Natural killer cell (primary cell): ENCODE results near the gene OR4D1. TPM values are rescaled to one million over a fixed set of nuclear protein-coding genes. Genes with fewer than 3 reads are reported as not detected.

Experiments
- ATAC-seq, 3 donors: fragments of 150-1000 bp in 2 of 3; fragments of 200-7000 bp in 1 of 3; cut with Tn5 transposase; 1 replicate in 1 of 3; 2 replicates in 2 of 3; pipeline ENCODE4 v1.10.0; 2021; ENCODE audit warnings: mild to moderate bottlenecking in 2 of 3, moderate library complexity in 2 of 3
- DNase-seq, 2 donors: peaks; one replicate each; pipeline versions ENCODE4 v3.0.0 to v3.0.0-alpha.2; 2013 to 2021; ENCODE audit warnings: mixed read lengths in 1 of 2
- H3K27ac ChIP-seq: one replicate; pipeline ENCODE4 v1.5.1; 2013; ENCODE audit warnings: mild to moderate bottlenecking, low read length
- H3K27me3 ChIP-seq: one replicate; pipeline ENCODE4 v1.6.1; 2013; ENCODE audit warnings: low read length; ENCODE audit not compliant: control insufficient read depth, insufficient read depth
- H3K36me3 ChIP-seq: one replicate; pipeline ENCODE4 v1.6.1; 2013; ENCODE audit warnings: low read length; ENCODE audit not compliant: control insufficient read depth, insufficient read depth
- H3K4me1 ChIP-seq: one replicate; pipeline ENCODE4 v1.6.1; 2013; ENCODE audit warnings: low read length; ENCODE audit not compliant: control insufficient read depth, insufficient read depth
- H3K4me3 ChIP-seq: one replicate; pipeline ENCODE4 v1.5.1; 2013; ENCODE audit warnings: low read length
- H3K9me3 ChIP-seq: one replicate; pipeline ENCODE4 v1.6.1; 2013; ENCODE audit warnings: low read length; ENCODE audit not compliant: control insufficient read depth, insufficient read depth
- H3K27ac Mint-ChIP-seq, 2 donors: one replicate each; pipeline ENCODE4 v1.8.0; 2022; ENCODE audit warnings: mild to moderate bottlenecking in 2 of 2, mixed read lengths in 2 of 2, moderate library complexity in 1 of 2
- H3K27me3 Mint-ChIP-seq, 2 donors: one replicate each; pipeline ENCODE4 v1.8.0; 2022; ENCODE audit warnings: low read depth in 2 of 2, mixed read lengths in 2 of 2
- H3K36me3 Mint-ChIP-seq: one replicate; pipeline ENCODE4 v1.8.0; 2022; ENCODE audit warnings: mixed read lengths
- H3K4me1 Mint-ChIP-seq, 2 donors: one replicate each; pipeline ENCODE4 v1.8.0; 2022; ENCODE audit warnings: mixed read lengths in 2 of 2
- H3K4me3 Mint-ChIP-seq: one replicate; pipeline ENCODE4 v1.8.0; 2022; ENCODE audit warnings: mild to moderate bottlenecking, moderate library complexity, mixed read lengths
- H3K9me3 Mint-ChIP-seq, 2 donors: one replicate each; pipeline ENCODE4 v1.8.0; 2022; ENCODE audit warnings: mixed read lengths in 2 of 2
- WGBS: methylation state at CpG from one replicate; pipeline ENCODE4 v1.1.7; 2013; ENCODE audit warnings: missing lambda C conversion rate; ENCODE audit not compliant: insufficient coverage; 5-methylcytosine and 5-hydroxymethylcytosine counted together
- intact Hi-C: fragments of 100-400 bp; cut with micrococcal nuclease; formaldehyde crosslinking; loops from one replicate; pipeline ENCODE4 v1.14.2; 2022
- total RNA-seq, 4 donors: library from RNA; stranded (reverse); fragments of 120-200 nt in 1 of 4; gene quantifications; one replicate each; pipeline versions ENCODE4 v1.2.3 to v1.2.4, GENCODE V29; 2013 to 2022
- TF ChIP-seq, protein P1 (sequence below): fragments of 200-600 bp; IDR thresholded peaks from one replicate; pipeline ENCODE4 v1.8.0; 2022; ENCODE audit warnings: antibody characterized with exemption

The OR4D1 gene
- total RNA-seq, 3 donors from 2014 or later (not counting 1 experiment from before 2014, with no cell fraction given): 1.0 to 1.6 (median 1.2) TPM

DNA sequence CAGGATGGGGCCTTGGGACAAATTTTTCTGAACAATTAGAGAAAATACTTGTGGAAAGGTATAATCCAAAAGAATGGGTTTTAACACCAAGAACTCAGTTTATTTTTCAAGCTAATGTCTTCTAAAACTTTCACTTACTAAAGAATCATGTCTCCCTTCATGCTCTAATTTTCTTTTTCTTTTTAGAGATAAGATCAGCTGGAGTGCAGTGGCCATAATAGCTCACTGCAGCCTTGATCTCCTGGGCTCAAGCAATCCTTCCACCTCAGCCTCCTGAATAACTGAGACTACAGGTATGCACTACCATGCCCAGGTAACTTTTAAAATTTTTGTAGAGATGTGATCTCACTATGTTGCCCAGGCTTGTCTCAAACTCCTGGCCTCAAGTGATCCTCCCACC, 5.5 kb downstream of the OR4D1 start:
- H3K36me3 Mint-ChIP-seq: no peaks in the 10 kb centered on the region
- H3K27me3 ChIP-seq: no peaks in the 10 kb centered on the region
- DNase-seq (peak in 1 of 2 donors; percentile 24), ATAC-seq (no peak)
- peaks cover 59 to 62% of the 10 kb centered on the region in 2 donors for H3K4me1 Mint-ChIP-seq
- no peaks in the 10 kb centered on the region for H3K9me3 ChIP-seq
- H3K27ac ChIP-seq: peak overlapping the region; percentile 87
- H3K27ac Mint-ChIP-seq: peak overlapping the region; percentile 86 to 93
- H3K4me3 Mint-ChIP-seq: peak overlapping the region; percentile 78
- no peaks in the 10 kb centered on the region for H3K36me3 ChIP-seq
- TF ChIP-seq, protein P1, sequence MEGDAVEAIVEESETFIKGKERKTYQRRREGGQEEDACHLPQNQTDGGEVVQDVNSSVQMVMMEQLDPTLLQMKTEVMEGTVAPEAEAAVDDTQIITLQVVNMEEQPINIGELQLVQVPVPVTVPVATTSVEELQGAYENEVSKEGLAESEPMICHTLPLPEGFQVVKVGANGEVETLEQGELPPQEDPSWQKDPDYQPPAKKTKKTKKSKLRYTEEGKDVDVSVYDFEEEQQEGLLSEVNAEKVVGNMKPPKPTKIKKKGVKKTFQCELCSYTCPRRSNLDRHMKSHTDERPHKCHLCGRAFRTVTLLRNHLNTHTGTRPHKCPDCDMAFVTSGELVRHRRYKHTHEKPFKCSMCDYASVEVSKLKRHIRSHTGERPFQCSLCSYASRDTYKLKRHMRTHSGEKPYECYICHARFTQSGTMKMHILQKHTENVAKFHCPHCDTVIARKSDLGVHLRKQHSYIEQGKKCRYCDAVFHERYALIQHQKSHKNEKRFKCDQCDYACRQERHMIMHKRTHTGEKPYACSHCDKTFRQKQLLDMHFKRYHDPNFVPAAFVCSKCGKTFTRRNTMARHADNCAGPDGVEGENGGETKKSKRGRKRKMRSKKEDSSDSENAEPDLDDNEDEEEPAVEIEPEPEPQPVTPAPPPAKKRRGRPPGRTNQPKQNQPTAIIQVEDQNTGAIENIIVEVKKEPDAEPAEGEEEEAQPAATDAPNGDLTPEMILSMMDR: no peak
- H3K4me3 ChIP-seq: no peak overlapping the region
- peaks cover 51% of the 10 kb centered on the region for H3K4me1 ChIP-seq
- H3K27me3 Mint-ChIP-seq: no peaks in the 10 kb centered on the region
- intact Hi-C loops: no loop called here
- no peaks in the 10 kb centered on the region for H3K9me3 Mint-ChIP-seq

DNA sequence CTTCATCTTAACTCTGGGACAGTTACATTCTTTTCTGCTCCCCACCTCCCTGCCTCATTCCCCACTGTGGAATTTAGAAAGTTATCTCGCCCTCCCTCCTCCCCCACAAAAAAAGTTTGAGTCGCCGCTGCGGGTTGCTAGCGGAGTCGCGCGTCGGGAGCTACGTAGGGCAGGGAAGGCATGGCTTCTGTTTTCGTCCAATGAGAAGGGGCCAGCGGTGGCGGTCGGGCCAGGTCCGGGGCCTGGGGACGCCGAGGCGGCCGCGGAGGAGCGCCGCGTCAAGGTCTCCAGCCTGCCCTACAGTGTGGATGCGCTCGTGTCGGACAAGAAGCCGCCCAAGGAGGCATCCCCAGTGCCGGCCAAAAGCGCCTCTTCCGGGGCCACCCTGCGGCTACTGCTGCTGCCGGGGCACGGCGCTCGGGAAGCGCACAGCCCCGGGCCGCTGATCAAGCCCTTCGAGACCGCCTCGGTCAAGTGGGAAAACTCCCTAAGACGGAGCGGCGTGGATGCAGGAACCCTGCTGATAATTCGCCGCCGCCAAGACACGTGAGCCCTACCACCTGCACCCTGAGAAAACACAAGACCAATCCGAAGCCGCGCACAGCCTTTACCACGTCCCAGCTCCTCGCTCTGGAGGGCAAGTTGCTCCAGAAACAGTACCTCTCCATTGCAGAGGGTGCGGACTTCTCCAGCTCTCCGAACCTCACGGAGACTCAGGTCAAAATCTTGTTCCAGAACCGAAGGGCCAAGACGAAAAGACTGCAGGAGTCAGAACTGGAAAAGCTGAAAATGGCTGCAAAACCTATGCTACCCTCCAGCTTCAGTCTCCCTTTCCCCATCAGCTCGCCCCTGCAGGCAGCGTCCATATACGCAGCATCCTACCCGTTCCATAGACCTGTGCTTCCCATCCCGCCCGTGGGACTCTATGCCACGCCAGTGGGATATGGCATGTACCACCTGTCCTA, 8.9 kb downstream of the OR4D1 start:
- WGBS: 4% methylated on average over 64 of the region's 65 CpGs
- DNase-seq (peak; percentile 54 to 76), ATAC-seq (peak; percentile 77 to 82 (median 80))
- H3K4me3 Mint-ChIP-seq: peak overlapping the region; percentile 98
- H3K9me3 Mint-ChIP-seq: no peaks in the 10 kb centered on the region
- Histone ChIP-seq H3K36me3 (no peaks in the 10 kb centered on the region), H3K27ac (peak overlapping the region; percentile 94), H3K27me3 (no peaks in the 10 kb centered on the region), H3K4me3 (peak overlapping the region; percentile 65), H3K4me1 (peaks cover 49% of the 10 kb centered on the region), H3K9me3 (no peaks in the 10 kb centered on the region)
- peak overlapping the region; percentile 93 to 94 for H3K27ac Mint-ChIP-seq
- TF ChIP-seq, protein P1: no peak
- no peaks in the 10 kb centered on the region for H3K27me3 Mint-ChIP-seq
- peaks cover 53 to 55% of the 10 kb centered on the region in 2 donors for H3K4me1 Mint-ChIP-seq
- intact Hi-C loops: no loop called here
- no peaks in the 10 kb centered on the region for H3K36me3 Mint-ChIP-seq

DNA sequence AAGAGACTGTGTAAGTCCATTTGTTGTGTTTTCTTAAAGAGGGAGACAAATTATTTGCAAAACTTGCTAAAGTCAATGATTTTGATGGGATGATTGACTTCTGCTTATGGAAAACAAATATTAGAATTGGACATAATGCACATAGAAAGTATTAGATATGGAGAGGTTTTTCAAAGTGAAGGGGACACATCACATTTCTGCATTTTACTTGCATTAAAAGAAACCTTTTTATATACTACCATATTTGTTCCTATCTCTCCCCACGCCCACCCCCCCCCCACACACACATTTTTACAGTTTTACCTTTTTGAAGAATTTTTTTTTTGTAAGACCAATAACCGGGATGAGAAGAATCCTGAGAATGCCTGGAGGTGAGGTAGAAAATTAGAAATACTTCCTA, 10.0 kb downstream of the OR4D1 start:
- Histone ChIP-seq H3K4me3 (no peak overlapping the region), H3K36me3 (no peaks in the 10 kb centered on the region), H3K9me3 (no peaks in the 10 kb centered on the region), H3K27me3 (no peaks in the 10 kb centered on the region), H3K27ac (no peak overlapping the region), H3K4me1 (peaks cover 38% of the 10 kb centered on the region)
- Mint-ChIP-seq H3K27me3 (no peaks in the 10 kb centered on the region), H3K4me3 (no peak overlapping the region), H3K4me1 (peaks cover 43 to 44% of the 10 kb centered on the region in 2 donors), H3K36me3 (no peaks in the 10 kb centered on the region), H3K9me3 (no peaks in the 10 kb centered on the region), H3K27ac (peak overlapping the region in 1 of 2 donors; percentile 94)
- ATAC-seq (no peak), DNase-seq (no peak)
- TF ChIP-seq, protein P1: no peak
- 100% methylated on average over 1 of the region's 2 CpGs for WGBS
- intact Hi-C loops: no loop called here
